HG03469 (cell line): ENCODE measurements around the gene TTC22.

ENCODE experiments used
- ATAC-seq: cut with Tn5 transposase; IDR thresholded peaks from one replicate; pipeline ENCODE4 v1.9.1; 2021; ENCODE audit warnings: mild to moderate bottlenecking, moderate library complexity, moderate number of reproducible peaks; ENCODE audit not compliant: unreplicated experiment

TTC22 gene

DNA sequence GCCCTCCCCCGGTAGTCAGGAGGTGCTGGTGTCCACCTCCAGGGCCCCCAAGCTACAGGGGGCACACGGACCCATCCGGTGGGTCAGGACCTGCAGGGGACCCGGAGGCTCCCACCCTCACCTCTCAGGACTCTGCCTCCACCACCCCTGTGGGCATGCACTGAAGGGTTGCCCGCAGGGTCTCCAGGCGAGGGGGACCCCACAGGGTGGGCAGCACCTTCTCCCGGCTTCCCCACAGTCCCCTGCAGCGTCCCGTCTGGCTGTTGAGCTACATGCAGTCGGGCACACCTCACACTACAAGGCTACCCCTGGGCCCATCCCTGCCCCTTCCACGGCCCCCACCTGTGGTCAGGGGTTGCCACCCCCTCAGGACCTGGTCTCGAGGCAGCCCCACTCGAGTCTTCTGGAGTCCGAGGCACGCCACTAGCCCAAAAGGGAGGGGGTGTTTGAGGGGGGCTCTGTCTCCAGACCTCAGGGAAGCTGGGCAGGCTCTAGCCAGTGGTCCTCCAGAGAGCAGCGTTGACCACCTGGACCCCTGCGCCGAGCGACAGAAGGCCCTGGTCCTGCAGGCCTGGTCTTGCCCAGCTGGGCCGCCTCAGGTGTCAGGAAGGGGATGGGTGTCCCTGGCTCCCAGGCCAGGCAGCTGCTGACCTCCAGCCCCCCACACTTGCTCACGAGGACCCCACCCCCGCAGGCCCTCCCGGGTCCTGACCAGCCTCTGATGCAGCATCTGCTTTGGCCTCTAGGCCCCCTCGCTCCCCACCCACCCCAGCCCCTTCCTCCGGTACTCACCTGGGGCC lies 46.4 kb downstream of the TTC22 start:
- ATAC-seq, result no peak

DNA sequence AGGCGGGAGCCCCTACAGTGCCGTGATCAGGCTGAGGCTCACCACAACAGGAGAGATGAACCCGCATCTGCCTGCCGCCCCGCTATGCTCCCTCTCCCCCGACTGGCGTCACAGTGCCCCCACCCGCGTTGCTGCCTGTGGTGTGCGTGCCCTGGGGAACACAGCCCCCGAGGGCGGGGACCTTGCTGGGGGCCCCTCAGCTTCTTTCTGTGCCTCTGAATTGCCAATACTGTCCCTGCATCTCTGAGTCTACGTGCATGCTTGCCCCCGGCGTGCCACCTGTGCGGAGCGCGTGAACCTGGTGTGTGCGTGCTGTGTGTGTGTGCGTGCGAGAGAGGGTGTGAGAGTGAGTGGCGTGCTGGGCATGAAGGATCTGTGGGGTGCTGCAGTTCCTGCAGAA lies 47.1 kb downstream of the TTC22 start:
- no peak for ATAC-seq

GRCh38 chr1:54751426-54751825 lies 49.7 kb downstream of the TTC22 start:
- no peak for ATAC-seq

DNA sequence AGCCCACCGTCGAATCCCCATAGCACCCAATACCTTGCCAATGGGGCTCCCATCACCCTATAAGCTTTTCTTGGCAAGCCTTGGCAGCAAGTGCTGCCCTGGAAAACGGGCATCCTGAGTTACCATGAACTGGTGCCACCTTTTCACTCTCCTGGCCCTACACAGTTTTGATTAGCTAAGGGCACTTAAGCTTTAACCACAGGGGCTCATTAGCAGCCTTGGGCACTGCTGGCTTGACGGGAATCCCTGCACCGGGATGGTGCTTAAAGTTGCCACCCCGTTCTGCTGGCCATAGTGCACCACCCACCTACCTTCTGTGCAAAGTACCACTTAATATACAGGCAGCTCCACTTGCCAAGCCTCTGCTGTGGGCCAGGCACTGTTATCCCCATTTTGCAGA lies 50.5 kb downstream of the TTC22 start:
- ATAC-seq, result no peak

DNA sequence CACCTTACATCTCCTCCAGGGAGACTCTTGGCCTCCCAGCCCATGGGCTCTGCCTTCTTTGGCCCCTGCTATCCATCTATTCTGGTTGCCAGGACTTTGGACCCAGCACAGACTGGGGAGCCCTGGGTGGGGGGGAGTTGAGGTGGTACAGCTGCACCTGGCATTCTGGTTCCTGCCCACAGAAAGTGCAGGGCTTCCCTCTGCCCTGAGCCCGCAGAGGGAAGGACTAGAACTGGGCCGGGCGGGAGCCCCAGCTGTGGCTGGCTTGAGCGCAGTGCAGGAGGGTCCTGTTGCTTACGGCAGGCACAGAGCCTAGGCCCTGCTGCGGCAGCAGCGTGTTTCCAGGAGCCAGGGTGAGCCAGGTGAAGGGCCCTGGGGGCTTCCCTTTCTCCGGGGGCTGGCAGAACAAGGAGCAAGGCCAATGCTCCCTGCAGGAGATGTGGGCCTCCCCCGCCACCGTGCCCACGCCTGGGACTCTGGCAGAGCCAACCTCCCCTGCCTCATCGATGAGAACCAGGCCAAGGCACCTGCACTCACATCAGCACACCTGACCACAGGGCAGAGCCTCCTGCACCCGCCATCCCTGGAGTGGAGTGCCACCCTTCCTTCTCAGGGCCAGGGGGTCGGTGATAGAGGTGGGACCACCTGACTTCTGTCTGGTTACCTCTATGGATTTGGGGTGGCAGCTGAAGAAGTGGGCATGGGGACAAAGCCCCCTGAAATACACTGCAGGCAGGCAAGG lies 52.9 kb downstream of the TTC22 start:
- no peak for ATAC-seq

- no peak for ATAC-seq
Observed at GRCh38 chr1:54745864-54746263, 55.3 kb downstream of the TTC22 start.

DNA sequence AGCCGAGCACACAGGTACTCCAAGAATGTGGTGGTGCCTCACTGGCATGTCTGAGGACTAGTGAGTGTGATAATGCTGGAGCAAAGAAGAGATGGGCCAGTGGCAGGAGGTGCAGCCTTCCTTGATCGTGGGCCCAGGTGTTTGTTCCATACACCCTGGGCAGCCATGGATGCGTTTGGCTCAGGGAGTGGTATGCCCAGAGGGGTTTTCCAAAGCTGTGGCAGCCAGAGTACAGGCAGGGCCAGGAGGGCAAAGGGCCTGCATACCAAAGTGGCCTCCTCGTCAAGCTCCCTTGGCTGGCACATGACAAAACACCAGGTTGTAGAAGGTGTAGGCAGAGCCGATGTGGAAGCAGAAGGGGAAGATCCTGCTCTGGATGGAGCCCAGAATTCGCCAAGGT lies 55.8 kb downstream of the TTC22 start:
- ATAC-seq, result no peak

GRCh38 chr1:54744696-54745095 lies 56.4 kb downstream of the TTC22 start:
- ATAC-seq, result no peak

- ATAC-seq, result no peak
Observed at GRCh38 chr1:54743416-54744226, 57.5 kb downstream of the TTC22 start.

DNA sequence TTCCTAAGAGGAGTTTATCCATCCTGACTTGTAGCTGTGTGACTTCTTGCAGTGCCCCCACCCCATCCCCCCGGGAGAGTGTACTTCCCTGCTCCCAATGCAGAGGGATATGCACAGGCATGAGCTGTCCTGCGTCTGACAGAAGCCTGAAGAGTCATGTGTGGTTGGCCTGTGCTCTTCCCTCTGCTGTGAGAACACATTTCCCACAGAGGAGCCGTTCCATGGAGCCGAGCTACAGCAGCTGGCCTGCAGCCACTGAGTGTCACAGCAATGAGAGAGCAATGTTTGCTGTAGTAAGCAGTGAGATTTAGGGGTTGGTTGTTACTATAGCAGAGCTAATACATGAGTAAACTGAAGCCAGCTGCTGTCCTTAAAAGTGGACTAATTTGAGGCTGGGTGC lies 58.8 kb downstream of the TTC22 start:
- no peak for ATAC-seq

DNA sequence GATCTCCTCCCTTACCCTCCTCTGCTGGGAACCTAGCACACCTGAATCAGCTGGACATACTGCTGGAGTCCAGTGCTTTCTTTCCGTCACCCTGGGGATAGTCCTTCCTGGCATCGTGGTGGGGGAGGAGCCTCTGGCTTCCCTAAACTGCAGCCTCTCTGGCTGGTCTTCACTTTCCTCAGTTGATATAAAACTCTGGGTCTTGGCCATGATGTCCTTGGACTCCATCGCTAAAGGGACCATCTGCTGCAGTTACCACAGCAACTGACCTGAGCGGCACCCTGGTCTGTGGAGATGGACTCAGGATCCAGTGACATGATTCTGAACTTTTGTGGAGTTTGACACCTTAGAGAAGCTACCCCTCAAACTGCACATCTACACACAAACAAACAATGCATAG lies 59.6 kb downstream of the TTC22 start:
- ATAC-seq, result no peak

- ATAC-seq, result no peak
Observed at GRCh38 chr1:54738244-54738643, 62.9 kb downstream of the TTC22 start.

DNA sequence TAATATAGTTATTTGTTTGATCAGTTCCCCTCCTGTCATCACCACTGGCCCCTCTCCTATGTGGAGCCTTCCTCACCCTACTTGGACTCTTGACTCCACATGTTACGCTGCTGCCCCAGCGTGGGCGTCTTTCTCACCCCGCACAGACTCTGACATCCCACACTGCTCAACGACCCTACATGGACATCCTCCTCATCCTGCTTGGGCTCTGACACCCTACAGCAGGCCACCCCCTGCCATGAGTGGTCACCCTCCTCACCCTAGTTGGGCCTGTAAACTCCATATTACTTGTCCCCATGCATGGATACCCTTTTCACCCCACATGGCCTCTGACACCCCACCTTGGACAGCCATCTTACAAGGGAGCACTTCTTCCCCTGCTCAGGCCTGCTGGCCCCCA lies 64.4 kb downstream of the TTC22 start:
- ATAC-seq, result no peak
